PFSK-1 (cell line): ENCODE data around the gene ARTN.

Experiments used
- POLR2AphosphoS5 ChIP-seq: IDR thresholded peaks from 2 replicates; pipeline ENCODE4 v1.6.1; 2012; ENCODE audit warnings: low read depth, mild to moderate bottlenecking, control low read depth, low read length, moderate library complexity
- SIN3A ChIP-seq: IDR thresholded peaks from 2 replicates; pipeline ENCODE4 v1.6.1; 2012; ENCODE audit warnings: mild to moderate bottlenecking, low read length, moderate library complexity, borderline replicate concordance; ENCODE audit not compliant: insufficient read depth
- TAF1 ChIP-seq: IDR thresholded peaks from 2 replicates; pipeline ENCODE4 v1.6.1; 2012; ENCODE audit warnings: low read length, control low read depth, borderline replicate concordance; ENCODE audit not compliant: insufficient read depth
- TF ChIP-seq, protein P1 (sequence below), 2 experiments: IDR thresholded peaks; 2 replicates each; pipeline versions ENCODE4 v1.6.1 to v1.8.0; 2011 to 2012; ENCODE audit warnings: low read depth in 2 of 2, low read length in 2 of 2, control low read depth in 1 of 2, inconsistent platforms in 1 of 2, mild to moderate bottlenecking in 1 of 2, moderate library complexity in 1 of 2; ENCODE audit not compliant: insufficient read depth in 1 of 2

DNA sequence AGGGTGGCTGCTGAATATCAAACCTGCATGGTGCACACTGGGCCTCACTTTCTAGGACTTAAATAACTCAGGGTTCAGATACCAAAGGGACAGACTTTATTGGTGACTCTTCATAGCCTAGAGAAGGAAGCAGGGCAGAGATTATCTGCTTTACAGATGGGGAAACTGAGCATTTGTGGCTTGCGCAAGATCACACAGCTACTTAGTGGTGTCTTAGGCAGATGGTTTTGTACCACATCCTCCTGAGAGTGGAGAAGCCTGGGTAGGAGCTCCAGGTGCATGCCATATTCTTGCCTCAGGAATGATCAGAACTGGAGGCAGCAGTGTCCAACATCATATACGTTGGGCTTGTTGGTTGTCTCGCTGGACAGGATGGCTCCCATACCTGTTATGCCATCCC is 29.4 kb downstream of the ARTN start:
- TF ChIP-seq, protein P1, sequence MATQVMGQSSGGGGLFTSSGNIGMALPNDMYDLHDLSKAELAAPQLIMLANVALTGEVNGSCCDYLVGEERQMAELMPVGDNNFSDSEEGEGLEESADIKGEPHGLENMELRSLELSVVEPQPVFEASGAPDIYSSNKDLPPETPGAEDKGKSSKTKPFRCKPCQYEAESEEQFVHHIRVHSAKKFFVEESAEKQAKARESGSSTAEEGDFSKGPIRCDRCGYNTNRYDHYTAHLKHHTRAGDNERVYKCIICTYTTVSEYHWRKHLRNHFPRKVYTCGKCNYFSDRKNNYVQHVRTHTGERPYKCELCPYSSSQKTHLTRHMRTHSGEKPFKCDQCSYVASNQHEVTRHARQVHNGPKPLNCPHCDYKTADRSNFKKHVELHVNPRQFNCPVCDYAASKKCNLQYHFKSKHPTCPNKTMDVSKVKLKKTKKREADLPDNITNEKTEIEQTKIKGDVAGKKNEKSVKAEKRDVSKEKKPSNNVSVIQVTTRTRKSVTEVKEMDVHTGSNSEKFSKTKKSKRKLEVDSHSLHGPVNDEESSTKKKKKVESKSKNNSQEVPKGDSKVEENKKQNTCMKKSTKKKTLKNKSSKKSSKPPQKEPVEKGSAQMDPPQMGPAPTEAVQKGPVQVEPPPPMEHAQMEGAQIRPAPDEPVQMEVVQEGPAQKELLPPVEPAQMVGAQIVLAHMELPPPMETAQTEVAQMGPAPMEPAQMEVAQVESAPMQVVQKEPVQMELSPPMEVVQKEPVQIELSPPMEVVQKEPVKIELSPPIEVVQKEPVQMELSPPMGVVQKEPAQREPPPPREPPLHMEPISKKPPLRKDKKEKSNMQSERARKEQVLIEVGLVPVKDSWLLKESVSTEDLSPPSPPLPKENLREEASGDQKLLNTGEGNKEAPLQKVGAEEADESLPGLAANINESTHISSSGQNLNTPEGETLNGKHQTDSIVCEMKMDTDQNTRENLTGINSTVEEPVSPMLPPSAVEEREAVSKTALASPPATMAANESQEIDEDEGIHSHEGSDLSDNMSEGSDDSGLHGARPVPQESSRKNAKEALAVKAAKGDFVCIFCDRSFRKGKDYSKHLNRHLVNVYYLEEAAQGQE (IDR thresholded peaks at IDR 0.05; ENCODE audit: insufficient read depth in 1 of 2, low read depth in 2 of 2, low read length in 2 of 2) = no peak
- TF ChIP-seq TAF1 (no peak), POLR2AphosphoS5 (no peak), SIN3A (no peak)
